IPS-15b (cell line): Measurements from ENCODE around the gene CIAO3.

Experiments used
- H3K27me3 ChIP-seq: one replicate; pipeline ENCODE4 v1.6.1; 2013; ENCODE audit warnings: low read length; ENCODE audit not compliant: control insufficient read depth, insufficient read depth
- H3K36me3 ChIP-seq: one replicate; pipeline ENCODE4 v1.6.1; 2013; ENCODE audit warnings: low read length; ENCODE audit not compliant: control insufficient read depth, insufficient read depth
- H3K4me1 ChIP-seq: one replicate; pipeline ENCODE4 v1.6.1; 2013; ENCODE audit warnings: mild to moderate bottlenecking, low read length; ENCODE audit not compliant: control insufficient read depth, insufficient read depth
- H3K4me3 ChIP-seq: one replicate; pipeline ENCODE4 v1.5.1; 2013; ENCODE audit warnings: low read depth, low read length
- H3K9ac ChIP-seq: one replicate; pipeline ENCODE4 v1.6.1; 2013; ENCODE audit warnings: low read depth, mild to moderate bottlenecking, low read length
- H3K9me3 ChIP-seq: one replicate; pipeline ENCODE4 v1.6.1; 2013; ENCODE audit warnings: mild to moderate bottlenecking, low read length; ENCODE audit not compliant: control insufficient read depth, insufficient read depth

Gene CIAO3

GRCh38 chr16:772959-773358, 32.2 kb upstream of the CIAO3 start:
- Histone ChIP-seq H3K4me1 (no peaks in the 10 kb centered on the region), H3K36me3 (no peaks in the 10 kb centered on the region), H3K9ac (no peak overlapping the region), H3K9me3 (no peaks in the 10 kb centered on the region), H3K4me3 (no peak overlapping the region), H3K27me3 (no peaks in the 10 kb centered on the region)

GRCh38 chr16:770411-770810, 29.6 kb upstream of the CIAO3 start:
- Histone ChIP-seq H3K27me3 (no peaks in the 10 kb centered on the region), H3K9ac (no peak overlapping the region), H3K9me3 (no peaks in the 10 kb centered on the region), H3K4me1 (no peaks in the 10 kb centered on the region), H3K36me3 (no peaks in the 10 kb centered on the region), H3K4me3 (no peak overlapping the region)

GRCh38 chr16:769934-770333, 29.1 kb upstream of the CIAO3 start:
- Histone ChIP-seq H3K9ac (no peak overlapping the region), H3K36me3 (no peaks in the 10 kb centered on the region), H3K4me3 (no peak overlapping the region), H3K9me3 (no peaks in the 10 kb centered on the region), H3K4me1 (no peaks in the 10 kb centered on the region), H3K27me3 (no peaks in the 10 kb centered on the region)

- no peak overlapping the region for H3K9ac ChIP-seq
- no peak overlapping the region for H3K4me3 ChIP-seq
- no peaks in the 10 kb centered on the region for H3K4me1 ChIP-seq
- H3K27me3 ChIP-seq, result no peaks in the 10 kb centered on the region
- H3K9me3 ChIP-seq, result no peaks in the 10 kb centered on the region
- no peaks in the 10 kb centered on the region for H3K36me3 ChIP-seq
Measured at GRCh38 chr16:769184-769784, 28.5 kb upstream of the CIAO3 start.

- no peak overlapping the region for H3K9ac ChIP-seq
- H3K9me3 ChIP-seq, result no peaks in the 10 kb centered on the region
- H3K36me3 ChIP-seq, result no peaks in the 10 kb centered on the region
- no peak overlapping the region for H3K4me3 ChIP-seq
- H3K27me3 ChIP-seq, result no peaks in the 10 kb centered on the region
- H3K4me1 ChIP-seq, result no peaks in the 10 kb centered on the region
Measured at GRCh38 chr16:768428-768827, 27.6 kb upstream of the CIAO3 start.

GRCh38 chr16:767743-768235, 27.0 kb upstream of the CIAO3 start:
- H3K36me3 ChIP-seq, result no peaks in the 10 kb centered on the region
- H3K4me3 ChIP-seq, result no peak overlapping the region
- no peaks in the 10 kb centered on the region for H3K9me3 ChIP-seq
- H3K9ac ChIP-seq, result no peak overlapping the region
- H3K27me3 ChIP-seq, result no peaks in the 10 kb centered on the region
- H3K4me1 ChIP-seq, result no peaks in the 10 kb centered on the region

- H3K27me3 ChIP-seq, result no peaks in the 10 kb centered on the region
- H3K9ac ChIP-seq, result no peak overlapping the region
- H3K4me3 ChIP-seq, result no peak overlapping the region
- no peaks in the 10 kb centered on the region for H3K9me3 ChIP-seq
- no peaks in the 10 kb centered on the region for H3K36me3 ChIP-seq
- H3K4me1 ChIP-seq, result no peaks in the 10 kb centered on the region
Measured at GRCh38 chr16:766820-767640, 26.2 kb upstream of the CIAO3 start.

GRCh38 chr16:766008-766819, 25.4 kb upstream of the CIAO3 start:
- Histone ChIP-seq H3K4me1 (no peaks in the 10 kb centered on the region), H3K9me3 (no peaks in the 10 kb centered on the region), H3K27me3 (no peaks in the 10 kb centered on the region), H3K36me3 (no peaks in the 10 kb centered on the region), H3K4me3 (no peak overlapping the region), H3K9ac (no peak overlapping the region)

GRCh38 chr16:765488-765865, 24.7 kb upstream of the CIAO3 start:
- Histone ChIP-seq H3K36me3 (no peaks in the 10 kb centered on the region), H3K27me3 (no peaks in the 10 kb centered on the region), H3K4me1 (no peaks in the 10 kb centered on the region)

GRCh38 chr16:764848-765487, 24.2 kb upstream of the CIAO3 start:
- Histone ChIP-seq H3K27me3 (no peaks in the 10 kb centered on the region), H3K36me3 (no peaks in the 10 kb centered on the region)

More at GRCh38 chr16:765488-765865, 24.7 kb upstream of the CIAO3 start:
- Histone ChIP-seq H3K9ac (no peak overlapping the region), H3K4me3 (no peak overlapping the region), H3K9me3 (no peaks in the 10 kb centered on the region)

GRCh38 chr16:764184-764750, 23.5 kb upstream of the CIAO3 start:
- H3K4me3 ChIP-seq, result no peak overlapping the region
- no peaks in the 10 kb centered on the region for H3K27me3 ChIP-seq
- no peaks in the 10 kb centered on the region for H3K4me1 ChIP-seq

More at GRCh38 chr16:764848-765487, 24.2 kb upstream of the CIAO3 start:
- no peak overlapping the region for H3K9ac ChIP-seq
- no peak overlapping the region for H3K4me3 ChIP-seq
- H3K9me3 ChIP-seq, result no peaks in the 10 kb centered on the region
- no peaks in the 10 kb centered on the region for H3K4me1 ChIP-seq

More at GRCh38 chr16:764184-764750, 23.5 kb upstream of the CIAO3 start:
- Histone ChIP-seq H3K36me3 (no peaks in the 10 kb centered on the region), H3K9ac (no peak overlapping the region), H3K9me3 (no peaks in the 10 kb centered on the region)
